ENCODE data around the gene TNIK.

TNIK gene

GRCh38 chr3:171184372-171184771 is 275.8 kb downstream of the TNIK start:
- DNase-seq = no peak

- DNase-seq = no peak
Measured at GRCh38 chr3:171183042-171183441, 277.2 kb downstream of the TNIK start.

- no peak for DNase-seq
Measured at GRCh38 chr3:171181907-171182690, 278.1 kb downstream of the TNIK start.

GRCh38 chr3:171178714-171179113 is 281.5 kb downstream of the TNIK start:
- DNase-seq = no peak

GRCh38 chr3:171177553-171177952 is 282.7 kb downstream of the TNIK start:
- no peak for DNase-seq

- DNase-seq = no peak
Measured at GRCh38 chr3:171177056-171177455, 283.1 kb downstream of the TNIK start.

- DNase-seq = no peak
Measured at GRCh38 chr3:171176244-171176933, 283.8 kb downstream of the TNIK start.

GRCh38 chr3:171175741-171176234 is 284.4 kb downstream of the TNIK start:
- no peak for DNase-seq

- DNase-seq = no peak
Measured at GRCh38 chr3:171173736-171174135, 286.5 kb downstream of the TNIK start.

- no peak for DNase-seq
Measured at GRCh38 chr3:171172070-171172469, 288.1 kb downstream of the TNIK start.

- DNase-seq = no peak
Measured at GRCh38 chr3:171169866-171170265, 290.3 kb downstream of the TNIK start.

- DNase-seq = no peak
Measured at GRCh38 chr3:171169443-171169842, 290.8 kb downstream of the TNIK start.

GRCh38 chr3:171168551-171168950 is 291.7 kb downstream of the TNIK start:
- no peak for DNase-seq

GRCh38 chr3:171168086-171168485 is 292.1 kb downstream of the TNIK start:
- DNase-seq = no peak

GRCh38 chr3:171165983-171166382 is 294.2 kb downstream of the TNIK start:
- no peak for DNase-seq

- DNase-seq = no peak
Measured at GRCh38 chr3:171165499-171165921, 294.7 kb downstream of the TNIK start.

- no peak for DNase-seq
Measured at GRCh38 chr3:171164067-171164465, 296.1 kb downstream of the TNIK start.

GRCh38 chr3:171163101-171164066 is 296.8 kb downstream of the TNIK start:
- no peak for DNase-seq

GRCh38 chr3:171160325-171160724 is 299.9 kb downstream of the TNIK start:
- no peak for DNase-seq

GRCh38 chr3:171159822-171160157 is 300.4 kb downstream of the TNIK start:
- DNase-seq = no peak

GRCh38 chr3:171159024-171159821 is 301.0 kb downstream of the TNIK start:
- DNase-seq = no peak

- DNase-seq = no peak
Measured at GRCh38 chr3:171157980-171158379, 302.2 kb downstream of the TNIK start.

Measured in effector CD8-positive, alpha-beta T cell (primary cell).